Astrocyte of the cerebellum (primary cell): ENCODE measurements around the gene RAPGEF4.

Source experiments
- DNase-seq: peaks from one replicate; pipeline ENCODE4 v3.0.0-alpha.2; 2011; ENCODE audit warnings: low read depth
- H3K4me3 ChIP-seq: 2 replicates; pipeline ENCODE4 v1.5.1; 2011; ENCODE audit warnings: mild to moderate bottlenecking, low read depth, low read length, moderate library complexity
- in situ Hi-C: cut with HindIII; loops from 2 replicates; pipeline ENCODE4 v1.10.0; 2017; ENCODE audit warnings: low sequenced_read_pairs
- TF ChIP-seq, protein P1 (sequence below): IDR thresholded peaks from 2 replicates; pipeline ENCODE4 v1.5.1; 2012; ENCODE audit warnings: low read length, low read depth, moderate library complexity, mild to moderate bottlenecking; ENCODE audit errors: missing control alignments

The RAPGEF4 gene

DNA sequence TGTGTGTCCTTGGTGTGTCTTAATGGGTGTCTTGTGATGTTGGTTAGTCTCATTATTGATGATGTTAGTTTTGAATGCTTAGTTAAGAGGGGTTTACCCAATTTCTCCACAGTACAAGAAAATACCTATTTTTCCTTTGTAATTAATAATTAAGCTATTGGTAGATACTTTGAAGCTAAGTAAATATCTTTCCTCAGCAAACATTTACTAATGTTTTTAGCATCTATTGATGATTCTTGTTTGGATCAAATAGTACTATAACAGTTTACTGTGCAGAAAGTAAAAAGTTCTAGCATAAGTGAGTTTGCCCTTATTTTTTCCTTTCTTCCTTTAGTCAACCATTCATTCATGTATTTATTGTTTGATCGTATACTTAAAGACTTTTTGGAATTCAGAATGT lies 359.1 kb downstream of the RAPGEF4 start:
- H3K4me3 ChIP-seq = no peak overlapping the region
- TF ChIP-seq, protein P1, sequence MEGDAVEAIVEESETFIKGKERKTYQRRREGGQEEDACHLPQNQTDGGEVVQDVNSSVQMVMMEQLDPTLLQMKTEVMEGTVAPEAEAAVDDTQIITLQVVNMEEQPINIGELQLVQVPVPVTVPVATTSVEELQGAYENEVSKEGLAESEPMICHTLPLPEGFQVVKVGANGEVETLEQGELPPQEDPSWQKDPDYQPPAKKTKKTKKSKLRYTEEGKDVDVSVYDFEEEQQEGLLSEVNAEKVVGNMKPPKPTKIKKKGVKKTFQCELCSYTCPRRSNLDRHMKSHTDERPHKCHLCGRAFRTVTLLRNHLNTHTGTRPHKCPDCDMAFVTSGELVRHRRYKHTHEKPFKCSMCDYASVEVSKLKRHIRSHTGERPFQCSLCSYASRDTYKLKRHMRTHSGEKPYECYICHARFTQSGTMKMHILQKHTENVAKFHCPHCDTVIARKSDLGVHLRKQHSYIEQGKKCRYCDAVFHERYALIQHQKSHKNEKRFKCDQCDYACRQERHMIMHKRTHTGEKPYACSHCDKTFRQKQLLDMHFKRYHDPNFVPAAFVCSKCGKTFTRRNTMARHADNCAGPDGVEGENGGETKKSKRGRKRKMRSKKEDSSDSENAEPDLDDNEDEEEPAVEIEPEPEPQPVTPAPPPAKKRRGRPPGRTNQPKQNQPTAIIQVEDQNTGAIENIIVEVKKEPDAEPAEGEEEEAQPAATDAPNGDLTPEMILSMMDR = no peak
- in situ Hi-C loops = no loop called here
- DNase-seq = no peak

DNA sequence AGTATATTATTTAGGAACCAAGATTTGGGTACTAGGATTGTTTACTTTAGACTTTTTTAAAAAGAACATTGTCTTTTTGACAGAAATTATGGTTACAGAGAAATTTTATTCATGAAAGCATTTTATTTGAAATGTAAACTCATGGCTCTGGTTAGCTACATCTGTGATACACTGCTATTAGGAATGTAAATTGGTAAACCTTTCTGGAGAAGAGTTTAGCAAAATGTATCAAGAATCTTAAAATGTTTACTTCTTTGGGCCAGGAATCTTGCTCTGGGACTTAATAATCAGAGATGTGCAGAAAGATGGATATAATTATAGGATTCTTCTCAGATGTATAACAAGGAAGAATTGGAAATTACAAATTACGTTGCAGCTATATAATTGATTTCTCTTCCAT lies 359.7 kb downstream of the RAPGEF4 start:
- DNase-seq = no peak
- in situ Hi-C loops = no loop called here
- H3K4me3 ChIP-seq = no peak overlapping the region
- TF ChIP-seq, protein P1 = no peak

DNA sequence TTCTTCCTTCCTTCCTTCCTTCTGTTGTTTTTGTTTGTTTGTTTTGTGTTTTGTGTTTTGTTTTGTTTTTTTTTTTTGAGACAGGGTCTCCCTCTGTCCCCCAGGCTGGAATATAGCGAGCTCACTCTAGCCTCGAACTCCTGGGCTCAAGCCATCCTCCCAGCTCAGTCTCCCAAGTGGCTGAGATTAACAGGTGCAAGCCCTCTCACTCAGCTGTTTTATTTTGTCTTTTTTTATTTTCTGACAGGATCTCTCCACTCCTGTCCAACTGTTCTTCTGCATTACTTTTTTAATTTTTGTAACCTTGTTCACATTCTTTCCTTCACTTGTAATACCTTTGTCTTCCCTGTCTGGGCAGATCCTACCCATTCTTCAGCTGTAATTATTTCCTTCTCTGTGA lies 363.6 kb downstream of the RAPGEF4 start:
- H3K4me3 ChIP-seq = no peak overlapping the region
- TF ChIP-seq, protein P1 = no peak
- no peak for DNase-seq
- in situ Hi-C loops = no loop called here

DNA sequence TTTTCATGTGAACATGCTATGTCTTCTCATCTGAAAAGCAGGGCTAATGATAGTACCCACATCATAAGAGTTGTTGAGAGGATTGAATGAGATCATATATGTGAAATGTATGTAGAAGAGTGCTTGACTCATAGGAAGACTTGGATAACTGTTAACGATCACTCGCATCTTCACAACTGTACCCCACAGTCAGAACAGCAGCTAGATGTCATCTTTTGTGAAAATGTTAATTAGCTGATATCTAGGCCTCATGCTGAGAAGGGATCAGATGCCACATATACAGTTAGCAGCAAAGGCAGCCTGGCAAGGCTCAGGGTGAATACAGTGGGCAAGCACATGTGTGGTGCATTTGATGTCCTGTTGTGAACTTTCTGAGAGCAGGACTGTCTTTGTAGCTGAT lies 364.2 kb downstream of the RAPGEF4 start:
- DNase-seq = no peak
- TF ChIP-seq, protein P1 = no peak
- in situ Hi-C loops = no loop called here

DNA sequence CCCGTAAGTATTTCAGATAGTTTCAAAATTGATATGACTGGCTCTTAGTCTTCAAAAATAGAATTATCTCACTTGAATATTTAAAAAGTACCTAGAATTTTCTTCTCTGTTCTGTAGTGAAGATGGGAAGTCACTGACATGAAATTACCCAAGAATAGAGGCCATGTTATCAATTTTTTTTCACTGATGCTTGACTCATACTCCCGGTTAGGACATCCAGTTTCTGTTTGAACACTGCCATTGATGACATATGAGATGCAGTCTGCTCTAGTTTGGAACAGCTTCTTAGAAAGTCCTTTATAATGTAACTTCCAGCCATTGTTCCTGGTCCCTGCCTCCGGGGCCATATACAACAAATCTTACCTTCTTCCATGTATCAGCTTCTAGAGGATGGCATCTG lies 366.0 kb downstream of the RAPGEF4 start:
- no peak for DNase-seq
- in situ Hi-C loops = no loop called here
- TF ChIP-seq, protein P1 = no peak

More for the DNA sequence above, 364.2 kb downstream of the RAPGEF4 start:
- no peak overlapping the region for H3K4me3 ChIP-seq

More for the DNA sequence above, 366.0 kb downstream of the RAPGEF4 start:
- no peak overlapping the region for H3K4me3 ChIP-seq
